ENCODE data around the gene NFIA.

The NFIA gene

DNA sequence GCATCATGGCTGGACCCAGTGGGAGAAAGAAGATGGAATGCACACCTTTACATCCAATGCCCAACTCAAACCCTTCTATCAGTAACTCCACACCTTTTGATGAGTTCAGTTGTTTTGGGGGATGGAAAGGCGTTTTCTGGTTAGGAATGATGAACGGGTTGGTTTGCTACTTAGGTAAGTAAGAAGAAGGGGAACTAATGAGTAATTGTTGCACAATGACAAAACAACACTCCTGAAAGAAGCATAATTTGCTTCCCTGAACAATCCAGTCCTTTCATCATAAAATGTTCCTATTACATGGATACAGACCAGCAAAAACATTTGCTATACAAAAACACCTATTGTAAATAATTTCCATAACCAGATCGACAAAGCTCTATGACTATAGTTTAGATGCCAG lies 35.9 kb upstream of the NFIA start:
- Histone ChIP-seq H3K4ac (ENCODE audit: low read depth, low read length) (no peak overlapping the region), H3K9ac (ENCODE audit: low read length) (no peak overlapping the region), H2BK12ac (ENCODE audit: low read length) (no peak overlapping the region), H3K4me1 (ENCODE audit: control insufficient read depth in 1 of 2, insufficient read depth in 2 of 2, low read length in 2 of 2) (peaks cover 5 to 10% of the 10 kb centered on the region in 2 experiments), H3K23ac (ENCODE audit: low read length) (no peak overlapping the region), H3K79me1 (ENCODE audit: low read length) (peaks cover 1% of the 10 kb centered on the region), H4K12ac (ENCODE audit: low read depth, low read length) (no peak overlapping the region), H3K4me2 (ENCODE audit: low read length) (no peak overlapping the region), H3K18ac (ENCODE audit: low read length) (no peak overlapping the region), H3K9me3 (ENCODE audit: insufficient read depth, low read depth, low read length) (no peaks in the 10 kb centered on the region), H2BK5ac (ENCODE audit: low read depth, low read length, poor library complexity) (no peak overlapping the region), H3K4me3 (ENCODE audit: low read depth, low read length) (no peak overlapping the region), H3K14ac (ENCODE audit: low read length) (no peak overlapping the region), H3K27ac (ENCODE audit: low read depth, low read length) (no peak overlapping the region), H2BK120ac (ENCODE audit: insufficient read depth, low read length, poor library complexity) (no peak overlapping the region), H2AK5ac (ENCODE audit: low read length) (no peak overlapping the region), H4K8ac (ENCODE audit: low read depth, low read length) (no peak overlapping the region), H3K36me3 (ENCODE audit: control insufficient read depth in 1 of 2, insufficient read depth in 2 of 2, low read length in 2 of 2) (no peaks in the 10 kb centered on the region), H3K27me3 (ENCODE audit: insufficient read depth, low read length) (peaks cover 21% of the 10 kb centered on the region), H2AFZ (ENCODE audit: insufficient read depth, low read length, poor library complexity) (no peak overlapping the region), H3K79me2 (ENCODE audit: control insufficient read depth, insufficient read depth, low read length, poor library complexity) (no peaks in the 10 kb centered on the region), H4K91ac (ENCODE audit: low read depth, low read length) (no peak overlapping the region)
- no peak for DNase-seq
- 100% methylated on average over 2 of the region's 3 CpGs for WGBS (ENCODE audit: extremely low coverage, insufficient coverage, insufficient read length)

DNA sequence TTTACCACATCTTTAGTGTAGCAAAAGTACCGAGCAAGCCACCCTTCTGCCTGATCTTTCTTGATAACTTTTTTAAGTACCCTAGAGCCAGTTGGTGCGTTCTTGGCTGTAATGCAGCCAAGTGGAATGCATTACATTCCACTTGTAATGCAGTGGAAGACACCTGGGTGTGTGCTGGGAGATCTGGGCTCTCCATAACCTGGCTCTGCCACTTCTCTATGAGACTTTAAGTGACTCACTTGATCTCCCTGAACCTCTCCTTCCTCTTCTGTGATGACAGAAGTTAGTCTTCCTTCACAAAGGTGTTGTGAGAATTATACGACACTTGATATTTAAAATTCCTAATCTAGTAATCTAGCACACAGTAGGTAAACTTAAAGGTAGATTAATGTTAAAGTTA lies 35.3 kb upstream of the NFIA start:
- Histone ChIP-seq H2BK12ac (ENCODE audit: low read length) (no peak overlapping the region), H3K79me1 (ENCODE audit: low read length) (peaks cover 1% of the 10 kb centered on the region), H4K12ac (ENCODE audit: low read depth, low read length) (no peak overlapping the region), H3K9ac (ENCODE audit: low read length) (no peak overlapping the region), H3K27ac (ENCODE audit: low read depth, low read length) (no peak overlapping the region), H2BK5ac (ENCODE audit: low read depth, low read length, poor library complexity) (no peak overlapping the region), H3K23ac (ENCODE audit: low read length) (no peak overlapping the region), H3K79me2 (ENCODE audit: control insufficient read depth, insufficient read depth, low read length, poor library complexity) (no peaks in the 10 kb centered on the region), H3K4ac (ENCODE audit: low read depth, low read length) (no peak overlapping the region), H3K27me3 (ENCODE audit: insufficient read depth, low read length) (peaks cover 26% of the 10 kb centered on the region), H3K4me1 (ENCODE audit: control insufficient read depth in 1 of 2, insufficient read depth in 2 of 2, low read length in 2 of 2) (peaks cover 5 to 10% of the 10 kb centered on the region in 2 experiments), H3K18ac (ENCODE audit: low read length) (no peak overlapping the region), H2AK5ac (ENCODE audit: low read length) (no peak overlapping the region), H2AFZ (ENCODE audit: insufficient read depth, low read length, poor library complexity) (no peak overlapping the region), H2BK120ac (ENCODE audit: insufficient read depth, low read length, poor library complexity) (no peak overlapping the region), H4K8ac (ENCODE audit: low read depth, low read length) (no peak overlapping the region), H3K36me3 (ENCODE audit: control insufficient read depth in 1 of 2, insufficient read depth in 2 of 2, low read length in 2 of 2) (no peaks in the 10 kb centered on the region), H3K4me3 (ENCODE audit: low read depth, low read length) (no peak overlapping the region), H3K9me3 (ENCODE audit: insufficient read depth, low read depth, low read length) (no peaks in the 10 kb centered on the region), H4K91ac (ENCODE audit: low read depth, low read length) (no peak overlapping the region), H3K14ac (ENCODE audit: low read length) (no peak overlapping the region), H3K4me2 (ENCODE audit: low read length) (no peak overlapping the region)
- no CpG with 5 or more reads among the region's 3 CpGs for WGBS (ENCODE audit: extremely low coverage, insufficient coverage, insufficient read length)
- DNase-seq = peak in 1 of 2 donors; percentile 31

DNA sequence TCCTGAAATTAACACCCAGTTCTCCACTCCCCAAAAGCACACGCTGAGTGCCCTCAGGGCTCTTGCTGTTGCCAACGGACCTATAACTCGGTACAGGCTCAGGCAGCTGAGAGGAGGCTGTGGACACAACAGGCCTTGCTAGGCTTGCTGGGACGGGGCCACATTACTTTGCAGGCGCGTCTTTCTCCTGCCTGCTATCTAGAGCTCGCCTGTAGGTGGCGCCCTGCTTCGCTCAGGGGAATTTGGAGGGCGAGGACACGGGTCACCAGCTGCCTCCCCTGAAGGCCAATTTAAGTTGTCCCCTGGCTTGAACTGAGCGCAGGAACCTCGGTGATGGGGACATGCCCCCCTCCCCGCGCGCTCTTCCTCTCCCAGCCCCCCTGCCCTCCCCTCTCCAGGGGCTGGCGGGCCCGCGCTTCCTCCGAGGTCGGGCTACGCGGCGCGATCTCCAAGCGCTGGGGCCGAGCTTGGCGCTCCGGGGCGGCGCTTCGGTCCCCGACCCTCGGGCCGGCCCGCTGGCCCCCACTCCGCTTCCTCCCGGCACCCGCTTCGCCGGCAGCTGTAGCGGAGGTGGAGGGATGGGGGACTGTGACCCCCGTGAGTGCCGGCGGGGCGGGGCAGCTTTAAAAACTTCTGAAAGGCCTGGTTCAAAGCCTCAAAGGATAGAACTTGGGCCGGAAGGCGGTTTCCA lies 32.4 kb upstream of the NFIA start:
- no peak overlapping the region for H3K18ac ChIP-seq (ENCODE audit: low read length)
- H3K9ac ChIP-seq (ENCODE audit: low read length) = no peak overlapping the region
- peak overlapping the region; percentile 72 for H2AFZ ChIP-seq (ENCODE audit: insufficient read depth, low read length, poor library complexity)
- WGBS (ENCODE audit: extremely low coverage, insufficient coverage, insufficient read length) = no CpG with 5 or more reads among the region's 48 CpGs
- no peak overlapping the region for H3K4ac ChIP-seq (ENCODE audit: low read depth, low read length)
- H3K14ac ChIP-seq (ENCODE audit: low read length) = no peak overlapping the region
- H3K27me3 ChIP-seq (ENCODE audit: insufficient read depth, low read length) = peaks cover 44% of the 10 kb centered on the region
- H4K12ac ChIP-seq (ENCODE audit: low read depth, low read length) = no peak overlapping the region
- H4K91ac ChIP-seq (ENCODE audit: low read depth, low read length) = no peak overlapping the region
- H3K9me3 ChIP-seq (ENCODE audit: insufficient read depth, low read depth, low read length) = no peaks in the 10 kb centered on the region
- H3K4me3 ChIP-seq (ENCODE audit: low read depth, low read length) = peak overlapping the region; percentile 65
- no peak overlapping the region for H2BK12ac ChIP-seq (ENCODE audit: low read length)
- H2BK5ac ChIP-seq (ENCODE audit: low read depth, low read length, poor library complexity) = no peak overlapping the region
- H3K4me2 ChIP-seq (ENCODE audit: low read length) = peak overlapping the region; percentile 91
- no peak overlapping the region for H3K27ac ChIP-seq (ENCODE audit: low read depth, low read length)
- DNase-seq = peak; percentile 84 to 96
- no peak overlapping the region for H3K23ac ChIP-seq (ENCODE audit: low read length)
- H3K36me3 ChIP-seq (ENCODE audit: control insufficient read depth in 1 of 2, insufficient read depth in 2 of 2, low read length in 2 of 2) = no peaks in the 10 kb centered on the region
- H3K79me2 ChIP-seq (ENCODE audit: control insufficient read depth, insufficient read depth, low read length, poor library complexity) = no peaks in the 10 kb centered on the region
- H2BK120ac ChIP-seq (ENCODE audit: insufficient read depth, low read length, poor library complexity) = no peak overlapping the region
- H3K79me1 ChIP-seq (ENCODE audit: low read length) = no peaks in the 10 kb centered on the region
- peaks cover 0 to 3% of the 10 kb centered on the region in 2 experiments for H3K4me1 ChIP-seq (ENCODE audit: control insufficient read depth in 1 of 2, insufficient read depth in 2 of 2, low read length in 2 of 2)
- peak overlapping the region; percentile 31 for H4K8ac ChIP-seq (ENCODE audit: low read depth, low read length)
- no peak overlapping the region for H2AK5ac ChIP-seq (ENCODE audit: low read length)

DNA sequence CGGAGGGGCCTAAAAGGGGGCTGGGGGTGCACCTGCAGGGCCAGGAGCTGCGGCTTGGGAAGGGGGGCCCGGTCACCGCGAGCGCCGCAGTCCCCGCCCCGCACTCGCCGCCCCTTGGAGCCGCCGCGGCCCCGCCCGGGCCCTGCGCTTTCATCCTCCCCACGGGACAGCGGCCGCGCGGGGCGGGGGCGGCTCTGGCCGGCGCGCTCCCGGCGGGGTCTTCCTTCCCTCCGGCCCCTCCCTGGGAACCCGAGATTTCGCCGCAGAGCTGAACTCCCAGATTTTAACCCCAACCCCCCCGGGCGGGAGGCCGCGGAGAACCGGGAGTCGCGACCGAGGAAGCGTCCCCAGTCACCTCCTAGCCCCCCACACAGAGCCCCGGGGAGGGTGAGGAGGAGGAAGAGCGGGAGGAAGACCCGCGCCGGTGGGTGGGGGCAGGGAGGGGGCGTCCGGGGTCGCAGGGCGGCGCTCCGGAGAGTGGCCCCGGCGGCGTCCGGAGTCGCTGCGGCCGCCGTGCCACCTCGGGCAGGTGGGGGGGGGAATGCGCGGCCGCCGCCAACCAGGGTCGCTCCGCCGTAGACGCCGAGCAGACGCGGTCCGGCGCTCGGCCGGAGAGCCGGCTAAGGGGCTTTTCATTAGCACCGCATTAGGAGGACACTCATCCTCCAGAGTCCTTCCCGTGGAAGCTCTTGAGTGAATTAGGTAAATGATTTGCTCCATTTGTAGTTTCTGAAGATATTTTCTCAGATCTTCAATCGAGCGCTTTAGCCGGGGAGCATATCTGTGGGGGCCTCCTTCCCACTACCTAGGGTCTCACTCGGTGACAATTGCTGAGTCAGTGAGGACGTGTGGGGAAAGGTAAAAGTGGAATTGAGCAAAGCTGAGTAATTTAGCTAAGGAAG lies 31.6 kb upstream of the NFIA start:
- Histone ChIP-seq H3K23ac (ENCODE audit: low read length) (no peak overlapping the region), H3K79me1 (ENCODE audit: low read length) (no peaks in the 10 kb centered on the region), H4K91ac (ENCODE audit: low read depth, low read length) (no peak overlapping the region), H3K4me3 (ENCODE audit: low read depth, low read length) (peak overlapping the region; percentile 58), H3K4me1 (ENCODE audit: control insufficient read depth in 1 of 2, insufficient read depth in 2 of 2, low read length in 2 of 2) (peaks cover 0 to 3% of the 10 kb centered on the region in 2 experiments), H4K8ac (ENCODE audit: low read depth, low read length) (peak overlapping the region; percentile 31), H4K12ac (ENCODE audit: low read depth, low read length) (no peak overlapping the region), H2BK12ac (ENCODE audit: low read length) (no peak overlapping the region), H3K4ac (ENCODE audit: low read depth, low read length) (no peak overlapping the region), H3K27me3 (ENCODE audit: insufficient read depth, low read length) (peaks cover 51% of the 10 kb centered on the region), H2BK120ac (ENCODE audit: insufficient read depth, low read length, poor library complexity) (no peak overlapping the region), H3K79me2 (ENCODE audit: control insufficient read depth, insufficient read depth, low read length, poor library complexity) (no peaks in the 10 kb centered on the region), H3K36me3 (ENCODE audit: control insufficient read depth in 1 of 2, insufficient read depth in 2 of 2, low read length in 2 of 2) (no peaks in the 10 kb centered on the region), H3K9me3 (ENCODE audit: insufficient read depth, low read depth, low read length) (no peaks in the 10 kb centered on the region), H3K14ac (ENCODE audit: low read length) (no peak overlapping the region), H2AFZ (ENCODE audit: insufficient read depth, low read length, poor library complexity) (peak overlapping the region; percentile 72), H3K18ac (ENCODE audit: low read length) (no peak overlapping the region), H2AK5ac (ENCODE audit: low read length) (no peak overlapping the region), H3K9ac (ENCODE audit: low read length) (no peak overlapping the region), H3K27ac (ENCODE audit: low read depth, low read length) (no peak overlapping the region), H2BK5ac (ENCODE audit: low read depth, low read length, poor library complexity) (no peak overlapping the region), H3K4me2 (ENCODE audit: low read length) (peak overlapping the region; percentile 91)
- WGBS (ENCODE audit: extremely low coverage, insufficient coverage, insufficient read length) = no CpG with 5 or more reads among the region's 85 CpGs
- DNase-seq = no peak

Measured in trophoblast cell (in vitro differentiated cells and primary cell).